ENCODE data around the gene PHETA1.

- TF ChIP-seq CTCF (IDR thresholded peaks at IDR 0.05) (no peak), POLR2AphosphoS5 (IDR thresholded peaks at IDR 0.05; ENCODE audit: low read depth, low read length) (no peak), REST (IDR thresholded peaks at IDR 0.05; ENCODE audit: insufficient read depth in 1 of 2, low read depth in 2 of 2, low read length in 1 of 2) (no peak), TCF7L2 (IDR thresholded peaks at IDR 0.05; ENCODE audit: low read depth, low read length) (no peak)
Measured at GRCh38 chr12:111361717-111362576, 6.9 kb downstream of the PHETA1 start.

All from Panc1 (cell line).